Measurements from ENCODE around the gene TGFA. TPM values are rescaled to one million over a fixed set of nuclear protein-coding genes. Genes with fewer than 3 reads are reported as not detected.

The TGFA gene
- total and polyA plus RNA-seq, 4 donors = 0.13 to 2.5 (median 1.6) TPM

GRCh38 chr2:70501728-70502127 is 51.9 kb downstream of the TGFA start:
- H3K27ac ChIP-seq (ENCODE audit: low read depth in 1 of 2, low read length in 2 of 2) = no peak overlapping the region
- no peak for ATAC-seq (ENCODE audit: low FRiP score)

GRCh38 chr2:70501215-70501614 is 52.4 kb downstream of the TGFA start:
- ATAC-seq (ENCODE audit: low FRiP score) (no peak), DNase-seq (no peak)
- H3K4me1 ChIP-seq (ENCODE audit: control insufficient read depth in 1 of 2, insufficient read depth in 2 of 2, low read length in 2 of 2) = no peaks in the 10 kb centered on the region
- H3K27me3 ChIP-seq (ENCODE audit: control insufficient read depth in 1 of 2, insufficient read depth in 2 of 2, low read length in 1 of 2) = peaks cover 0 to 2% of the 10 kb centered on the region in 2 donors
- no peak overlapping the region for H3K27ac ChIP-seq (ENCODE audit: low read depth in 1 of 2, low read length in 2 of 2)
- intact Hi-C loops (cut with DNase I) = no loop called here
- 76 to 81% methylated on average over 1 of the region's 1 CpG for WGBS, 2 donors
- peaks cover 2% of the 10 kb centered on the region for H3K9me3 ChIP-seq (ENCODE audit: control insufficient read depth, low read length)
- no peaks in the 10 kb centered on the region for H3K36me3 ChIP-seq (ENCODE audit: control insufficient read depth in 1 of 2, insufficient read depth in 2 of 2, low read length in 1 of 2)
- H3K4me3 ChIP-seq (ENCODE audit: low read length in 2 of 2) = no peak overlapping the region

More at GRCh38 chr2:70501728-70502127, 51.9 kb downstream of the TGFA start:
- peaks cover 2% of the 10 kb centered on the region for H3K9me3 ChIP-seq (ENCODE audit: control insufficient read depth, low read length)
- H3K36me3 ChIP-seq (ENCODE audit: control insufficient read depth in 1 of 2, insufficient read depth in 2 of 2, low read length in 1 of 2) = no peaks in the 10 kb centered on the region
- peaks cover 0 to 2% of the 10 kb centered on the region in 2 donors for H3K27me3 ChIP-seq (ENCODE audit: control insufficient read depth in 1 of 2, insufficient read depth in 2 of 2, low read length in 1 of 2)
- DNase-seq = no peak
- H3K4me1 ChIP-seq (ENCODE audit: control insufficient read depth in 1 of 2, insufficient read depth in 2 of 2, low read length in 2 of 2) = no peaks in the 10 kb centered on the region
- H3K4me3 ChIP-seq (ENCODE audit: low read length in 2 of 2) = no peak overlapping the region
- 41 to 53% methylated on average over 4 of the region's 4 CpGs for WGBS, 2 donors
- intact Hi-C loops (cut with DNase I) = no loop called here

- intact Hi-C loops (cut with DNase I) = no loop called here
- H3K4me1 ChIP-seq (ENCODE audit: control insufficient read depth in 1 of 2, insufficient read depth in 2 of 2, low read length in 2 of 2) = no peaks in the 10 kb centered on the region
- no peak overlapping the region for H3K27ac ChIP-seq (ENCODE audit: low read depth in 1 of 2, low read length in 2 of 2)
- DNase-seq (no peak), ATAC-seq (ENCODE audit: low FRiP score) (no peak)
- peaks cover 2% of the 10 kb centered on the region for H3K9me3 ChIP-seq (ENCODE audit: control insufficient read depth, low read length)
- no peak overlapping the region for H3K4me3 ChIP-seq (ENCODE audit: low read length in 2 of 2)
- peaks cover 0 to 2% of the 10 kb centered on the region in 2 donors for H3K27me3 ChIP-seq (ENCODE audit: control insufficient read depth in 1 of 2, insufficient read depth in 2 of 2, low read length in 1 of 2)
- H3K36me3 ChIP-seq (ENCODE audit: control insufficient read depth in 1 of 2, insufficient read depth in 2 of 2, low read length in 1 of 2) = no peaks in the 10 kb centered on the region
- WGBS, 2 donors = 86 to 89% methylated on average over 7 of the region's 7 CpGs
Observed at GRCh38 chr2:70499253-70499652, 54.4 kb downstream of the TGFA start.

GRCh38 chr2:70498528-70498927 is 55.1 kb downstream of the TGFA start:
- no peak for DNase-seq
- no peak for ATAC-seq (ENCODE audit: low FRiP score)
- no peaks in the 10 kb centered on the region for H3K36me3 ChIP-seq (ENCODE audit: control insufficient read depth in 1 of 2, insufficient read depth in 2 of 2, low read length in 1 of 2)
- H3K9me3 ChIP-seq (ENCODE audit: control insufficient read depth, low read length) = peaks cover 2% of the 10 kb centered on the region
- WGBS, 2 donors = 76 to 85% methylated on average over 1 of the region's 1 CpG
- H3K4me3 ChIP-seq (ENCODE audit: low read length in 2 of 2) = no peak overlapping the region
- peaks cover 0 to 2% of the 10 kb centered on the region in 2 donors for H3K27me3 ChIP-seq (ENCODE audit: control insufficient read depth in 1 of 2, insufficient read depth in 2 of 2, low read length in 1 of 2)
- H3K27ac ChIP-seq (ENCODE audit: low read depth in 1 of 2, low read length in 2 of 2) = no peak overlapping the region
- intact Hi-C loops (cut with DNase I) = no loop called here
- H3K4me1 ChIP-seq (ENCODE audit: control insufficient read depth in 1 of 2, insufficient read depth in 2 of 2, low read length in 2 of 2) = no peaks in the 10 kb centered on the region

- Histone ChIP-seq H3K9me3 (ENCODE audit: control insufficient read depth, low read length) (peaks cover 2% of the 10 kb centered on the region), H3K4me3 (ENCODE audit: low read length in 2 of 2) (no peak overlapping the region), H3K36me3 (ENCODE audit: control insufficient read depth in 1 of 2, insufficient read depth in 2 of 2, low read length in 1 of 2) (no peaks in the 10 kb centered on the region), H3K27me3 (ENCODE audit: control insufficient read depth in 1 of 2, insufficient read depth in 2 of 2, low read length in 1 of 2) (peaks cover 0 to 2% of the 10 kb centered on the region in 2 donors), H3K27ac (ENCODE audit: low read depth in 1 of 2, low read length in 2 of 2) (no peak overlapping the region), H3K4me1 (ENCODE audit: control insufficient read depth in 1 of 2, insufficient read depth in 2 of 2, low read length in 2 of 2) (no peaks in the 10 kb centered on the region)
- DNase-seq (no peak), ATAC-seq (ENCODE audit: low FRiP score) (no peak)
- intact Hi-C loops (cut with DNase I) = no loop called here
Observed at GRCh38 chr2:70498054-70498453, 55.6 kb downstream of the TGFA start.

- WGBS, 2 donors = 52 to 66% methylated on average over 5 of the region's 5 CpGs
- intact Hi-C loops (cut with DNase I) = no loop called here
Observed at GRCh38 chr2:70496819-70497218, 56.8 kb downstream of the TGFA start.

GRCh38 chr2:70494293-70494886 is 59.2 kb downstream of the TGFA start:
- no peaks in the 10 kb centered on the region for H3K36me3 ChIP-seq (ENCODE audit: control insufficient read depth in 1 of 2, insufficient read depth in 2 of 2, low read length in 1 of 2)
- H3K4me3 ChIP-seq (ENCODE audit: low read length in 2 of 2) = no peak overlapping the region
- WGBS, 2 donors = 32 to 44% methylated on average over 3 of the region's 3 CpGs
- DNase-seq (no peak), ATAC-seq (ENCODE audit: low FRiP score) (no peak)
- H3K27ac ChIP-seq (ENCODE audit: low read depth in 1 of 2, low read length in 2 of 2) = no peak overlapping the region
- intact Hi-C loops (cut with DNase I) = no loop called here
- H3K27me3 ChIP-seq (ENCODE audit: control insufficient read depth in 1 of 2, insufficient read depth in 2 of 2, low read length in 1 of 2) = no peaks in the 10 kb centered on the region
- H3K4me1 ChIP-seq (ENCODE audit: control insufficient read depth in 1 of 2, insufficient read depth in 2 of 2, low read length in 2 of 2) = no peaks in the 10 kb centered on the region
- H3K9me3 ChIP-seq (ENCODE audit: control insufficient read depth, low read length) = no peaks in the 10 kb centered on the region

More at GRCh38 chr2:70496819-70497218, 56.8 kb downstream of the TGFA start:
- no peaks in the 10 kb centered on the region for H3K36me3 ChIP-seq (ENCODE audit: control insufficient read depth in 1 of 2, insufficient read depth in 2 of 2, low read length in 1 of 2)
- H3K4me1 ChIP-seq (ENCODE audit: control insufficient read depth in 1 of 2, insufficient read depth in 2 of 2, low read length in 2 of 2) = no peaks in the 10 kb centered on the region
- ATAC-seq (ENCODE audit: low FRiP score) = no peak
- no peak for DNase-seq
- H3K27ac ChIP-seq (ENCODE audit: low read depth in 1 of 2, low read length in 2 of 2) = no peak overlapping the region
- H3K27me3 ChIP-seq (ENCODE audit: control insufficient read depth in 1 of 2, insufficient read depth in 2 of 2, low read length in 1 of 2) = peaks cover 0 to under 1% of the 10 kb centered on the region in 2 donors
- no peak overlapping the region for H3K4me3 ChIP-seq (ENCODE audit: low read length in 2 of 2)
- peaks cover 1% of the 10 kb centered on the region for H3K9me3 ChIP-seq (ENCODE audit: control insufficient read depth, low read length)

- intact Hi-C loops (cut with DNase I) = no loop called here
- Histone ChIP-seq H3K27me3 (ENCODE audit: control insufficient read depth in 1 of 2, insufficient read depth in 2 of 2, low read length in 1 of 2) (no peaks in the 10 kb centered on the region), H3K4me3 (ENCODE audit: low read length in 2 of 2) (no peak overlapping the region), H3K4me1 (ENCODE audit: control insufficient read depth in 1 of 2, insufficient read depth in 2 of 2, low read length in 2 of 2) (no peaks in the 10 kb centered on the region), H3K27ac (ENCODE audit: low read depth in 1 of 2, low read length in 2 of 2) (no peak overlapping the region), H3K36me3 (ENCODE audit: control insufficient read depth in 1 of 2, insufficient read depth in 2 of 2, low read length in 1 of 2) (no peaks in the 10 kb centered on the region), H3K9me3 (ENCODE audit: control insufficient read depth, low read length) (no peaks in the 10 kb centered on the region)
- WGBS, 2 donors = 39 to 47% methylated on average over 5 of the region's 5 CpGs
- ATAC-seq (ENCODE audit: low FRiP score) = no peak
- no peak for DNase-seq
Observed at GRCh38 chr2:70490381-70490780, 63.2 kb downstream of the TGFA start.

GRCh38 chr2:70489165-70489564 is 64.5 kb downstream of the TGFA start:
- H3K9me3 ChIP-seq (ENCODE audit: control insufficient read depth, low read length) = no peaks in the 10 kb centered on the region
- DNase-seq (no peak), ATAC-seq (ENCODE audit: low FRiP score) (no peak)
- WGBS, 2 donors = 45 to 56% methylated on average over 10 of the region's 10 CpGs
- intact Hi-C loops (cut with DNase I) = no loop called here
- H3K27me3 ChIP-seq (ENCODE audit: control insufficient read depth in 1 of 2, insufficient read depth in 2 of 2, low read length in 1 of 2) = peaks cover 0 to 1% of the 10 kb centered on the region in 2 donors
- no peak overlapping the region for H3K4me3 ChIP-seq (ENCODE audit: low read length in 2 of 2)
- H3K27ac ChIP-seq (ENCODE audit: low read depth in 1 of 2, low read length in 2 of 2) = no peak overlapping the region
- H3K36me3 ChIP-seq (ENCODE audit: control insufficient read depth in 1 of 2, insufficient read depth in 2 of 2, low read length in 1 of 2) = no peaks in the 10 kb centered on the region
- no peaks in the 10 kb centered on the region for H3K4me1 ChIP-seq (ENCODE audit: control insufficient read depth in 1 of 2, insufficient read depth in 2 of 2, low read length in 2 of 2)

Measured in aorta (tissue), 5 donors.